Left lung (tissue), 10 donors: Measurements from ENCODE around the gene NGF. TPM values are rescaled to one million over a fixed set of nuclear protein-coding genes. Genes with fewer than 3 reads are reported as not detected.

Experiments
- ATAC-seq: fragments of 200-7000 bp; cut with Tn5 transposase; one replicate; pipeline ENCODE4 v1.9.1; 2020; ENCODE audit warnings: moderate library complexity
- DNase-seq, 4 donors: peaks; one replicate each; pipeline ENCODE4 v3.0.0-alpha.2; 2013 to 2020
- H3K27ac ChIP-seq, 2 donors: fragments of 200-600 bp; sonication (generic) in 1 of 2; one replicate each; pipeline versions ENCODE4 v1.5.0 to v1.8.0; 2020 to 2021
- H3K27me3 ChIP-seq, 2 donors: fragments of 200-600 bp; sonication (generic) in 1 of 2; one replicate each; pipeline versions ENCODE4 v1.5.0 to v1.8.0; 2020 to 2021
- H3K36me3 ChIP-seq, 2 donors: fragments of 200-600 bp; sonication (generic) in 1 of 2; one replicate each; pipeline versions ENCODE4 v1.5.0 to v1.8.0; 2020 to 2021
- H3K4me1 ChIP-seq, 2 donors: fragments of 200-600 bp; one replicate each; pipeline ENCODE4 v1.8.0; 2021
- H3K4me3 ChIP-seq, 2 donors: fragments of 200-600 bp; sonication (generic) in 1 of 2; one replicate each; pipeline versions ENCODE4 v1.5.0 to v1.8.0; 2020 to 2021; ENCODE audit warnings: mild to moderate bottlenecking in 1 of 2
- H3K9me3 ChIP-seq, 2 donors: fragments of 200-600 bp; sonication (generic) in 1 of 2; one replicate each; pipeline versions ENCODE4 v1.5.0 to v1.8.0; 2020 to 2021
- CTCF ChIP-seq, 2 donors: fragments of 200-600 bp; sonication (generic) in 1 of 2; IDR thresholded peaks; one replicate each; pipeline versions ENCODE4 v1.5.0 to v1.8.0; 2021; ENCODE audit warnings: antibody characterized with exemption in 2 of 2
- intact Hi-C, 2 donors: fragments of 100-400 bp; cut with DNase I; formaldehyde crosslinking; loops; one replicate each; pipeline versions ENCODE4 v1.11.2 to v1.14.2; 2022
- polyA plus RNA-seq, 6 donors: library from polyadenylated mRNA; unstranded; fragments of 120-200 nt; gene quantifications; one replicate each; pipeline ENCODE4 v1.2.1, GENCODE V29; 2013; ENCODE audit not compliant: insufficient read length in 6 of 6
- total RNA-seq, 2 donors: library from RNA; stranded (reverse); fragmentation: NEBNext Ultra II Directional; extraction: Animal tissue kit (Norgen Biotek cat#: 25700); gene quantifications; one replicate each; pipeline ENCODE4 v1.2.1, GENCODE V29; 2021
- donor health status: DM: no; HTN: yes; CAD: no.
- donor health status: DM: no; HTN: no; CAD: no.

The NGF gene
- total and polyA plus RNA-seq, 8 donors: 0.66 to 1.3 (median 0.87) TPM

DNA sequence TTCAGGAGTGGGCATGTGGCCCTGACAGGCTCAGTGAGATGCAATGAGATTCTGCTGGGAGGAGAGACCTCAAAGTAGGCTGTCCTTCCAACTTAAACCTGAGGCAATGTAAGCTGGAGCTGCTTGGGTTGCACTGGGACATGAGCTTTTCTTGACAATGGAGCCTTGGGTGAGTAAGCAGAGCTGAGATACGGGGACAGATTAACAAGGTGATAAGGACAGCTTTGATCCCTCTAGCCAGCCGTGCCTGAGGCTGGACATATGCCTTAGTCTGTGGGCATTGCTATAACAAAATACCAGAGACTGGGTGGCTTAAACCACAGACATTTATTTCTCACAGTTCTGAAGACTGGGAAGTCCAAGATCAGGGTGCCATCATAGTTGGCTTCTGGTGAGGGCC lies 18.3 kb upstream of the NGF start:
- intact Hi-C loops: no loop called here
- Histone ChIP-seq H3K27me3 (no peaks in the 10 kb centered on the region), H3K36me3 (no peaks in the 10 kb centered on the region), H3K4me3 (no peak overlapping the region), H3K9me3 (peaks cover 0 to 10% of the 10 kb centered on the region in 2 donors), H3K4me1 (no peaks in the 10 kb centered on the region), H3K27ac (no peak overlapping the region)
- no peak for TF ChIP-seq CTCF (IDR thresholded peaks at IDR 0.05)
- DNase-seq (no peak), ATAC-seq (no peak)

- TF ChIP-seq CTCF (IDR thresholded peaks at IDR 0.05): no peak
- Histone ChIP-seq H3K4me3 (no peak overlapping the region), H3K27me3 (no peaks in the 10 kb centered on the region), H3K27ac (no peak overlapping the region), H3K36me3 (no peaks in the 10 kb centered on the region), H3K4me1 (no peaks in the 10 kb centered on the region), H3K9me3 (peaks cover 0 to under 1% of the 10 kb centered on the region in 2 donors)
- intact Hi-C loops: no loop called here
- DNase-seq (no peak), ATAC-seq (no peak)
These were observed 17.0 kb upstream of the NGF start for GRCh38 chr1:115355069-115355468.

GRCh38 chr1:115351143-115351542 lies 13.1 kb upstream of the NGF start:
- no peak for ATAC-seq

DNA sequence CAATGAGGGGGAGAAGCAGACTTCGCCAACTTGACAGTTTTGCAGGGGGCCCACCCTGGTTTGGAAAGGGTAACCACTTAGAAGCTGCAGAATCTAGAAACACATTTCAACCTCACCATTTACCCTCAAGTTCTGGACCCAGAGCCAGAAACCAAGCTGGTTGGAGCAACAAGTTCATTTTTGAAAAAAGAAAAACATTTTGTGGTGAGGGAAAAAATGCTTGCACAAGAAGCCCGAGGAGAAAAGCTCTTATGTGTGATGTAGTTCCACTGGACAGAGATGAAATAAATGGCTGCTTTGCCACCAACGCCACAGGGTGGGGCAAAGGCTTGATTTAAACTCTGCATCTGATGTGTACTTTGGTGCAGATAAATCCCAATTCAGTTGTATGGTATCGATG lies 10.6 kb upstream of the NGF start:
- DNase-seq (no peak), ATAC-seq (no peak)
- Histone ChIP-seq H3K27me3 (no peaks in the 10 kb centered on the region), H3K4me3 (no peak overlapping the region), H3K27ac (no peak overlapping the region), H3K4me1 (no peaks in the 10 kb centered on the region), H3K9me3 (no peaks in the 10 kb centered on the region), H3K36me3 (no peaks in the 10 kb centered on the region)
- TF ChIP-seq CTCF (IDR thresholded peaks at IDR 0.05): no peak
- intact Hi-C loops: no loop called here

More at GRCh38 chr1:115351143-115351542, 13.1 kb upstream of the NGF start:
- no peaks in the 10 kb centered on the region for H3K36me3 ChIP-seq
- no peak overlapping the region for H3K4me3 ChIP-seq
- no peaks in the 10 kb centered on the region for H3K9me3 ChIP-seq
- no peak for TF ChIP-seq CTCF (IDR thresholded peaks at IDR 0.05)
- DNase-seq: no peak
- no peak overlapping the region for H3K27ac ChIP-seq
- no peaks in the 10 kb centered on the region for H3K4me1 ChIP-seq
- intact Hi-C loops: no loop called here
- H3K27me3 ChIP-seq: no peaks in the 10 kb centered on the region

- intact Hi-C loops: no loop called here
- Histone ChIP-seq H3K27me3 (no peaks in the 10 kb centered on the region), H3K4me1 (no peaks in the 10 kb centered on the region), H3K36me3 (no peaks in the 10 kb centered on the region), H3K9me3 (no peaks in the 10 kb centered on the region), H3K27ac (no peak overlapping the region), H3K4me3 (no peak overlapping the region)
- no peak for TF ChIP-seq CTCF (IDR thresholded peaks at IDR 0.05)
- ATAC-seq (no peak), DNase-seq (no peak)
These were observed 9.2 kb upstream of the NGF start for GRCh38 chr1:115347282-115347681.
